Ascending aorta (tissue), 2 donors: ENCODE measurements around the gene LAPTM5. TPM values are rescaled to one million over a fixed set of nuclear protein-coding genes. Genes with fewer than 3 reads are reported as not detected.

Experiments
- DNase-seq, 2 donors: peaks; one replicate each; pipeline ENCODE4 v3.0.0-alpha.2; 2019; ENCODE audit warnings: low spot score in 2 of 2
- H3K27ac ChIP-seq, 2 donors: fragments of 200-600 bp; sonication (generic); one replicate each; pipeline ENCODE4 v1.5.1; 2016 to 2017; ENCODE audit warnings: mild to moderate bottlenecking in 1 of 2
- H3K27me3 ChIP-seq: fragments of 200-600 bp; sonication (generic); one replicate; pipeline ENCODE4 v1.5.1; 2017
- H3K36me3 ChIP-seq, 2 donors: fragments of 200-600 bp; sonication (generic); one replicate each; pipeline ENCODE4 v1.5.1; 2016
- H3K4me1 ChIP-seq, 2 donors: fragments of 200-600 bp; sonication (generic); one replicate each; pipeline ENCODE4 v1.5.1; 2016 to 2017; ENCODE audit warnings: mild to moderate bottlenecking in 1 of 2
- H3K4me3 ChIP-seq, 2 donors: fragments of 200-600 bp; sonication (generic); one replicate each; pipeline ENCODE4 v1.5.1; 2016 to 2017; ENCODE audit warnings: mild to moderate bottlenecking in 1 of 2
- H3K9me3 ChIP-seq, 2 donors: fragments of 200-600 bp; sonication (generic); one replicate each; pipeline ENCODE4 v1.5.1; 2016
- CTCF ChIP-seq, 3 experiments: fragments of 200-600 bp in 2 of 3; fragments of 450-650 bp in 1 of 3; sonication (generic) in 2 of 3; IDR thresholded peaks; one replicate each; pipeline ENCODE4 v1.5.1; 2016 to 2019; ENCODE audit warnings: antibody characterized with exemption in 3 of 3, mild to moderate bottlenecking in 1 of 3, moderate library complexity in 1 of 3
- intact Hi-C: fragments of 100-400 bp; cut with DNase I; formaldehyde crosslinking; loops from one replicate; pipeline ENCODE4 v1.15.1; 2023
- total RNA-seq: library from RNA; depleted of rRNA; stranded (reverse); fragments of >200 nt; gene quantifications from one replicate; pipeline ENCODE4 v1.1.0, GENCODE V29; 2016

Gene LAPTM5
- total RNA-seq, 1 donor from 2014 or later = 56.1 TPM

- Histone ChIP-seq H3K27me3 (no peaks in the 10 kb centered on the region), H3K36me3 (peaks cover 0 to 6% of the 10 kb centered on the region in 2 donors), H3K4me3 (no peak overlapping the region), H3K4me1 (no peaks in the 10 kb centered on the region), H3K27ac (no peak overlapping the region), H3K9me3 (no peaks in the 10 kb centered on the region)
- intact Hi-C loops = no loop called here
- no peak for TF ChIP-seq CTCF (IDR thresholded peaks at IDR 0.05)
- no peak for DNase-seq
Observed at GRCh38 chr1:30742963-30743559, 14.5 kb downstream of the LAPTM5 start.

GRCh38 chr1:30742300-30742962, 15.1 kb downstream of the LAPTM5 start:
- H3K27me3 ChIP-seq = no peaks in the 10 kb centered on the region
- no peaks in the 10 kb centered on the region for H3K9me3 ChIP-seq
- intact Hi-C loops = no loop called here
- no peaks in the 10 kb centered on the region for H3K4me1 ChIP-seq
- H3K27ac ChIP-seq = no peak overlapping the region
- no peak for DNase-seq
- no peak for TF ChIP-seq CTCF (IDR thresholded peaks at IDR 0.05)
- H3K36me3 ChIP-seq = peaks cover 0 to 10% of the 10 kb centered on the region in 2 donors
- H3K4me3 ChIP-seq = no peak overlapping the region

GRCh38 chr1:30741239-30741894, 16.2 kb downstream of the LAPTM5 start:
- TF ChIP-seq CTCF (IDR thresholded peaks at IDR 0.05) = no peak
- no peaks in the 10 kb centered on the region for H3K4me1 ChIP-seq
- H3K4me3 ChIP-seq = no peak overlapping the region
- peaks cover 0 to 10% of the 10 kb centered on the region in 2 donors for H3K36me3 ChIP-seq
- intact Hi-C loops = no loop called here
- DNase-seq = no peak
- no peak overlapping the region for H3K27ac ChIP-seq
- no peaks in the 10 kb centered on the region for H3K27me3 ChIP-seq
- no peaks in the 10 kb centered on the region for H3K9me3 ChIP-seq

- Histone ChIP-seq H3K27ac (no peak overlapping the region), H3K27me3 (no peaks in the 10 kb centered on the region), H3K9me3 (no peaks in the 10 kb centered on the region), H3K4me3 (no peak overlapping the region), H3K36me3 (peaks cover 0 to 10% of the 10 kb centered on the region in 2 donors), H3K4me1 (no peaks in the 10 kb centered on the region)
- intact Hi-C loops = no loop called here
- no peak for TF ChIP-seq CTCF (IDR thresholded peaks at IDR 0.05)
- no peak for DNase-seq
Observed at GRCh38 chr1:30740251-30741238, 17.0 kb downstream of the LAPTM5 start.

- intact Hi-C loops = no loop called here
- Histone ChIP-seq H3K27me3 (no peaks in the 10 kb centered on the region), H3K4me1 (no peaks in the 10 kb centered on the region), H3K9me3 (no peaks in the 10 kb centered on the region), H3K36me3 (peaks cover 0 to 10% of the 10 kb centered on the region in 2 donors), H3K27ac (no peak overlapping the region), H3K4me3 (no peak overlapping the region)
- TF ChIP-seq CTCF (IDR thresholded peaks at IDR 0.05) = no peak
- no peak for DNase-seq
Observed at GRCh38 chr1:30739601-30740000, 18.0 kb downstream of the LAPTM5 start.
